Fibroblast of pulmonary artery (primary cell): ENCODE data around the gene SIN3B.

Experiments used
- DNase-seq: peaks from one replicate; pipeline ENCODE4 v3.0.0-alpha.2; 2010; ENCODE audit warnings: low read depth
- H3K4me3 ChIP-seq: replicated peaks from 2 replicates; pipeline ENCODE4 v1.5.1; 2011; ENCODE audit warnings: low read depth, mild to moderate bottlenecking, control low read depth, low read length, moderate library complexity
- TF ChIP-seq, protein P1 (sequence below): IDR thresholded peaks from 2 replicates; pipeline ENCODE4 v1.5.1; 2011; ENCODE audit warnings: mild to moderate bottlenecking, control low read depth, low read length, inconsistent platforms; ENCODE audit errors: missing control alignments

SIN3B gene

DNA sequence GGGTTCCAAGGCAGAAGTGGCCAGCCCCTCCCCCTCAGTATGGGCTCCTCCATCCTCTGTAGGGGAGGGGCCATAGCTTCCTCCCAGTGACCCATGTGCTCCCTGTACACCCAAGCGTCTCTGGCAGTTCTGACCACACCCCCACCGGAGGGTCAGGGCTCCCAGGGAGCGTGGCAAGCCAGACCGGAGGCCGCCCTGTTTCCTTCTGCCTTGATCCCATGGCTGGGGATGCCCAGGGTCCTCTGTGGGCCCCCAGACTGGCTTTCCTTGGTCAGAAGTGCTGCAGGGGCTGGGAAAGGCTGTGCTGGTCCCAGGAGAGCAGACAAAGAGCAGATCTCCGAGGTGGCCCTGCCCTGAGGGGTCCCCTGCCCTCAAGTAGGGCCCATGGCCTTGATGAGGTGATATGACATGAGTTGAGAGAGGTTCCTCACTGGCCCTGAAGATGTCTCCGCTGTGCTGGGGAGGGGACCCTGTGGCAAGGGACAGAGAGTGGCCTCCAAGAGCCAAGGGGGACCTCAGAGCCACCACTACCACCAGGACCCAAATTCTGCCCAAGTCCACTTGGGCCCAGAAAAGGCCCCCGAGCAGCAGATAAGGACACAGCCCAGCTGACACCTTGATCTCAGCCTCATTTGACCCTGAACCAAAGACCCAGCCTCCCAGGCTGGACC, 51.8 kb downstream of the SIN3B start:
- H3K4me3 ChIP-seq: no peak overlapping the region

DNA sequence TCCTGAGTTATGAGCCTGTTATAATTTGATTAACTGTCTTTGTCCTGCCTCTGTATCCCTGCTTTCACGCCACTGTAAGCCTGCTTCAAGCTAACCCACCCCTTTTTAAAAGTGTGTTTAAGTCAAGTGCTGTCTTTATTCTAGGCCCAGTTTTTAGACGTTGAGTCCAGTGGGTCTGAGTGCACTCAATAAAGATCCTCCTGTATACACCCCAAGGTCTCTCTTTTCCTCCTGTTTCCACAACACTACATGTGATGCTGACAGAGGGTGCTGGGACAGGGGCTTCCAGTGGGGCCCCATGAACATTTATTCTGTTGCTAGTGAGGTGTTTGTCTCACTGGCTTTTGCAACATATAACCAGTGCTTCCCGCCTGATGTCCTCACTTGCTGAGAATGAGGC, 52.9 kb downstream of the SIN3B start:
- no peak for DNase-seq
- TF ChIP-seq, protein P1, sequence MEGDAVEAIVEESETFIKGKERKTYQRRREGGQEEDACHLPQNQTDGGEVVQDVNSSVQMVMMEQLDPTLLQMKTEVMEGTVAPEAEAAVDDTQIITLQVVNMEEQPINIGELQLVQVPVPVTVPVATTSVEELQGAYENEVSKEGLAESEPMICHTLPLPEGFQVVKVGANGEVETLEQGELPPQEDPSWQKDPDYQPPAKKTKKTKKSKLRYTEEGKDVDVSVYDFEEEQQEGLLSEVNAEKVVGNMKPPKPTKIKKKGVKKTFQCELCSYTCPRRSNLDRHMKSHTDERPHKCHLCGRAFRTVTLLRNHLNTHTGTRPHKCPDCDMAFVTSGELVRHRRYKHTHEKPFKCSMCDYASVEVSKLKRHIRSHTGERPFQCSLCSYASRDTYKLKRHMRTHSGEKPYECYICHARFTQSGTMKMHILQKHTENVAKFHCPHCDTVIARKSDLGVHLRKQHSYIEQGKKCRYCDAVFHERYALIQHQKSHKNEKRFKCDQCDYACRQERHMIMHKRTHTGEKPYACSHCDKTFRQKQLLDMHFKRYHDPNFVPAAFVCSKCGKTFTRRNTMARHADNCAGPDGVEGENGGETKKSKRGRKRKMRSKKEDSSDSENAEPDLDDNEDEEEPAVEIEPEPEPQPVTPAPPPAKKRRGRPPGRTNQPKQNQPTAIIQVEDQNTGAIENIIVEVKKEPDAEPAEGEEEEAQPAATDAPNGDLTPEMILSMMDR: no peak
- H3K4me3 ChIP-seq: no peak overlapping the region

More for the DNA sequence above, 51.8 kb downstream of the SIN3B start:
- TF ChIP-seq, protein P1: no peak
- DNase-seq: no peak

DNA sequence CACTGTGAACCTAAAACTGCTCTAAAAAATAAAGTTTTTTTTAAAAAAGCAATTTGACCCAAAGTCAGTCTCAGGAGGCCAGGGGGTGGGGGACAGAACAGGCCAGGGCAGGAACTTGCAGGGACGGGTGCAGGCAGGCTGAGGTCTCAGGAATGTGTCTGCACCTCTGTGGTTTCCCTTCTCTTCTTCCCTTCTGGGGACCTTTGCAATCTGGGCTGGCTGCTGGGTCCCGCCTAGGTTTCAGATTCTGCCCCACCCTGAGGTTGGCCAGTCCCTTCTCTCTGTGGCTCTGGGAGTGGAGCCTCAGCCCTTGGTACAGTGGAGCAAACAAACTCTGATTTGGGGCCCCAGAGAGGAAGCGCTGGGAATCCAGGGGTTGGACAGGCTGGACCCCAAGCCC, 54.3 kb downstream of the SIN3B start:
- no peak overlapping the region for H3K4me3 ChIP-seq
- TF ChIP-seq, protein P1: no peak
- DNase-seq: no peak

DNA sequence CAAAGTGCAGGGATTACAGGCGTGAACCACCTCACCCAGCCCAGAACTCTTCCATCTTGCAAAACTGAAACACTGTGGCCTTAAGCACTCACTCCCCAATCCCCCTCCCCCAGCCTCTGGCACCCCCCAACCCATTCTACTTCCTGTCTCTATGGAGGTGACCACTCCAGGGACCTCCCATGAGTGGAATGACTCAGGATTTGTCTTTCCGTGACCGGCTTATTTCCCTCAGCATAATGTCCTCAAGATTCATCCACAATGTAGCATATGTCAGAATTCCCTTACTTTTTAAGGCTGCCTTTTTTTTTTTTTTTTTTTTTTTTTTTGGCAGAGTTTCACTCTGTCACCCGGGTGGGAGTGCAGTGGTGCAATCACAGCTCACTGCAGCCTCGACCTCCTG, 56.0 kb downstream of the SIN3B start:
- TF ChIP-seq, protein P1: no peak
- no peak overlapping the region for H3K4me3 ChIP-seq
- DNase-seq: peak; percentile 58

GRCh38 chr19:16886305-16886880, 57.2 kb downstream of the SIN3B start:
- no peak overlapping the region for H3K4me3 ChIP-seq
- TF ChIP-seq, protein P1: no peak
- peak; percentile 96 for DNase-seq

DNA sequence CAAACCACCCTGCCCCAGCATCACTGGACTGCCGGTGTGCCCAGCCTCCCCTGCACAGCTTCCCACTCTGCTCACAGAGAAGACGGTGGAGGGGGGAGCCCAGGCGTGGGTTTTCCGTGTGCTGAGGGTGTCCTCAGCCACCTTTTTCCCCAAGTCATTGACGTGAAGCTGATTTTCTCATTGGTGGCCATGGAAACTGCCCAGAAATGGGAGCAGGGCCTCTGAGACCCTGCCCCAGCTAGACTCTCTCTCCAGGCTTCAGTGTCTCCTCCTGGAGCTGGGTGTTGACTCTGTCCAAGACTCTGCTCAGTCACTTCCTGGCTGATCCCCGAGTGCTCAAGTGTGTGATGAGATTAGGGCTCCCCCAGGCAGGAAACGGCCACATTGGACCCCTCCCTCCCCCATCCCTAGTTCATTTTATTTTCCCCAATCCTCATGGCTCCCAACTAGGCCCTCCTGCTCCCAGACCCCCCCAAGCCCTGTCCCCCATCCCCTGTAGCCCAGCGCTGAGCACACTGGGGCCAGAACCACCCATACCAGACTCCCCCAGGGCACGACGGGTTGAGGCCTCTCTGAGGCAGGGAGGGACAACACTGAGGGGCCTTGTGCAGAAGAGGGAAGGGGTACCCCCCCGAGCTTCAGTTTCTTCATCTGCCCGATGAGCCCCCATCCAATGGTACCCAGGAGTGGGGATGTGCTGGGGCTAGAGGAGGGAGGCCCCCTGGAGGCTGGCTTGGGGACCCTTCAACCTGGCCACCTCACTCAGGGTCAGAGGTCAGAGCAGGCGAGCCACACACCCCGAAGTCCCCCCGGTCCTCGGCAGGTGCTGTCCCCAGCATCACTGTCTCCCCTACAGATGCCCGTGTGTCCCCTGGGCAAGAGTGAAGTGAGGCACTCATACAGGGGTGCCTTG, 58.4 kb downstream of the SIN3B start:
- TF ChIP-seq, protein P1: no peak

More for the DNA sequence above, 58.4 kb downstream of the SIN3B start:
- peak; percentile 30 for DNase-seq
- H3K4me3 ChIP-seq: no peak overlapping the region
